Measurements from ENCODE around the gene MAP7. TPM values are rescaled to one million over a fixed set of nuclear protein-coding genes. Genes with fewer than 3 reads are reported as not detected.

The MAP7 gene
- total RNA-seq, 5 donors from 2014 or later (not counting 1 experiment from before 2014, with no cell fraction given): 0.33 to 0.73 (median 0.57) TPM

- peaks cover 3 to 7% of the 10 kb centered on the region in 2 donors for H3K27me3 Mint-ChIP-seq
- H3K4me3 Mint-ChIP-seq: no peak overlapping the region
- no peaks in the 10 kb centered on the region for H3K9me3 Mint-ChIP-seq
- CTCF ChIA-PET: no interaction called here
- Histone ChIP-seq H3K4me3 (ENCODE audit: control insufficient read depth in 1 of 2, extremely low read depth in 1 of 2, low read length in 1 of 2) (no peak overlapping the region), H3K27me3 (replicated peaks in 1 of 2; ENCODE audit: control insufficient read depth in 2 of 2, extremely low read depth in 1 of 2, insufficient read depth in 2 of 2, low read length in 1 of 2) (no peaks in the 10 kb centered on the region), H3K36me3 (ENCODE audit: control insufficient read depth in 2 of 2, extremely low read depth in 1 of 2, insufficient read depth in 1 of 2, low read length in 1 of 2) (no peaks in the 10 kb centered on the region), H3K4me1 (ENCODE audit: control insufficient read depth in 1 of 2, extremely low read depth in 1 of 2, insufficient read depth in 2 of 2, low read length in 2 of 2) (no peaks in the 10 kb centered on the region), H3K27ac (ENCODE audit: low read length) (no peak overlapping the region), H3K9me3 (no peaks in the 10 kb centered on the region)
- 62% methylated on average over 4 of the region's 7 CpGs for WGBS (ENCODE audit: insufficient coverage)
- POLR2A ChIA-PET: no interaction called here
- DNase-seq (no peak), ATAC-seq (replicated peaks in 1 of 4) (no peak)
- H3K4me1 Mint-ChIP-seq: no peaks in the 10 kb centered on the region
- no peak overlapping the region for H3K27ac Mint-ChIP-seq
- H3K36me3 Mint-ChIP-seq: no peaks in the 10 kb centered on the region
These were observed 123.4 kb downstream of the MAP7 start for GRCh38 chr6:136426627-136427377.

DNA sequence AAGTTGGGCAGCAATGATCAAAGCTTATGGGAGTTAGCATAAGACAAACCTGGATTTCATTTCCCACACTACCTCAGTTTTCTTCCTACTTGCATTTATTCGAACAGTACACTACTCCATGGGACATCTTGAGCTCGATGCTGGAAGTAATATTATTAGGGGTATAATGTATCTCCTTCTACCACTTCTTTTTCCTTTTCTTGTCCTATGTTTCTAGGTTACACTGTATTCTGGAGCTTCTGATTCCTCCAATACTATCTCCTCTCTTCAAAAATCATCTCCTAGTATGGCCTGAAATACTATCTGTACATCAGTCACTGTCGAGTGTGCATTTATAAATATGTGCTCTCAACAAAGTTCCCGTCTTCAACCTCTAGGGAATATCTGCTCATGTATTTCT, 124.4 kb downstream of the MAP7 start:
- H3K27ac ChIP-seq (ENCODE audit: low read length): no peak overlapping the region
- Mint-ChIP-seq H3K9me3 (no peaks in the 10 kb centered on the region), H3K4me1 (no peaks in the 10 kb centered on the region), H3K36me3 (no peaks in the 10 kb centered on the region), H3K4me3 (no peak overlapping the region), H3K27me3 (peaks cover 2 to 6% of the 10 kb centered on the region in 2 donors), H3K27ac (no peak overlapping the region)
- CTCF ChIA-PET: no interaction called here
- H3K36me3 ChIP-seq (ENCODE audit: control insufficient read depth in 2 of 2, extremely low read depth in 1 of 2, insufficient read depth in 1 of 2, low read length in 1 of 2): no peaks in the 10 kb centered on the region
- no peak overlapping the region for H3K4me3 ChIP-seq (ENCODE audit: control insufficient read depth in 1 of 2, extremely low read depth in 1 of 2, low read length in 1 of 2)
- WGBS (ENCODE audit: insufficient coverage): no CpG with 5 or more reads among the region's 4 CpGs
- H3K4me1 ChIP-seq (ENCODE audit: control insufficient read depth in 1 of 2, extremely low read depth in 1 of 2, insufficient read depth in 2 of 2, low read length in 2 of 2): no peaks in the 10 kb centered on the region
- DNase-seq: no peak
- H3K27me3 ChIP-seq (replicated peaks in 1 of 2; ENCODE audit: control insufficient read depth in 2 of 2, extremely low read depth in 1 of 2, insufficient read depth in 2 of 2, low read length in 1 of 2): no peaks in the 10 kb centered on the region
- no peaks in the 10 kb centered on the region for H3K9me3 ChIP-seq
- ATAC-seq (replicated peaks in 1 of 4): no peak
- POLR2A ChIA-PET: no interaction called here

DNA sequence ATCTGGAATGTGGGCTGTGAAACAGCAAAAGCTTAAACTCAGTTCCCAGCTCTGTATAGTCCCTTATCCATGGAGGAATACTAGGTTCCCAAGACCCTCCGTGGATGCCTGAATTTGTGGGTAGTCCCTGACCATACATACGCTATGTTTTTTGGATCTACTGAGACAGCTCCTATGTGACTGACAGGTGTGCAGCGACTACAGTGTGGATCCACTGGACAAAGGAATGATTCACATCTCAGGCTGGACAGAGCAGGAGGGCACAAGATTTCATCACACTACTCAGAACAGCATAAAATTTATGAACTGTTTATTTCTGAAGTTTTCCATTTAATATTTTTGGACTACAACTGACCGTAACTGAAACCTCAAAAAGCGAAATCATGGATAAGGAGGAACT, 125.3 kb downstream of the MAP7 start:
- no peak for ATAC-seq (replicated peaks in 1 of 4)
- Histone ChIP-seq H3K4me3 (ENCODE audit: control insufficient read depth in 1 of 2, extremely low read depth in 1 of 2, low read length in 1 of 2) (no peak overlapping the region), H3K4me1 (ENCODE audit: control insufficient read depth in 1 of 2, extremely low read depth in 1 of 2, insufficient read depth in 2 of 2, low read length in 2 of 2) (no peaks in the 10 kb centered on the region), H3K36me3 (ENCODE audit: control insufficient read depth in 2 of 2, extremely low read depth in 1 of 2, insufficient read depth in 1 of 2, low read length in 1 of 2) (no peaks in the 10 kb centered on the region), H3K27ac (ENCODE audit: low read length) (no peak overlapping the region), H3K9me3 (no peaks in the 10 kb centered on the region), H3K27me3 (replicated peaks in 1 of 2; ENCODE audit: control insufficient read depth in 2 of 2, extremely low read depth in 1 of 2, insufficient read depth in 2 of 2, low read length in 1 of 2) (no peaks in the 10 kb centered on the region)
- 98% methylated on average over 4 of the region's 5 CpGs for WGBS (ENCODE audit: insufficient coverage)
- Mint-ChIP-seq H3K27ac (no peak overlapping the region), H3K9me3 (no peaks in the 10 kb centered on the region), H3K36me3 (no peaks in the 10 kb centered on the region), H3K27me3 (peaks cover 0 to 4% of the 10 kb centered on the region in 2 donors), H3K4me1 (no peaks in the 10 kb centered on the region), H3K4me3 (no peak overlapping the region)
- CTCF ChIA-PET: no interaction called here
- POLR2A ChIA-PET: no interaction called here
- DNase-seq: no peak

- WGBS (ENCODE audit: insufficient coverage): 83% methylated on average over 2 of the region's 3 CpGs
- CTCF ChIA-PET: no interaction called here
- no peak overlapping the region for H3K27ac ChIP-seq (ENCODE audit: low read length)
- H3K4me1 ChIP-seq (ENCODE audit: control insufficient read depth in 1 of 2, extremely low read depth in 1 of 2, insufficient read depth in 2 of 2, low read length in 2 of 2): no peaks in the 10 kb centered on the region
- Mint-ChIP-seq H3K9me3 (no peaks in the 10 kb centered on the region), H3K4me1 (no peaks in the 10 kb centered on the region), H3K36me3 (no peaks in the 10 kb centered on the region), H3K27me3 (peaks cover 0 to 4% of the 10 kb centered on the region in 2 donors), H3K27ac (no peak overlapping the region), H3K4me3 (no peak overlapping the region)
- POLR2A ChIA-PET: no interaction called here
- H3K27me3 ChIP-seq (replicated peaks in 1 of 2; ENCODE audit: control insufficient read depth in 2 of 2, extremely low read depth in 1 of 2, insufficient read depth in 2 of 2, low read length in 1 of 2): no peaks in the 10 kb centered on the region
- no peak overlapping the region for H3K4me3 ChIP-seq (ENCODE audit: control insufficient read depth in 1 of 2, extremely low read depth in 1 of 2, low read length in 1 of 2)
- no peaks in the 10 kb centered on the region for H3K36me3 ChIP-seq (ENCODE audit: control insufficient read depth in 2 of 2, extremely low read depth in 1 of 2, insufficient read depth in 1 of 2, low read length in 1 of 2)
- H3K9me3 ChIP-seq: no peaks in the 10 kb centered on the region
- ATAC-seq (replicated peaks in 1 of 4) (no peak), DNase-seq (no peak)
These were observed 125.8 kb downstream of the MAP7 start for GRCh38 chr6:136424450-136424849.

DNA sequence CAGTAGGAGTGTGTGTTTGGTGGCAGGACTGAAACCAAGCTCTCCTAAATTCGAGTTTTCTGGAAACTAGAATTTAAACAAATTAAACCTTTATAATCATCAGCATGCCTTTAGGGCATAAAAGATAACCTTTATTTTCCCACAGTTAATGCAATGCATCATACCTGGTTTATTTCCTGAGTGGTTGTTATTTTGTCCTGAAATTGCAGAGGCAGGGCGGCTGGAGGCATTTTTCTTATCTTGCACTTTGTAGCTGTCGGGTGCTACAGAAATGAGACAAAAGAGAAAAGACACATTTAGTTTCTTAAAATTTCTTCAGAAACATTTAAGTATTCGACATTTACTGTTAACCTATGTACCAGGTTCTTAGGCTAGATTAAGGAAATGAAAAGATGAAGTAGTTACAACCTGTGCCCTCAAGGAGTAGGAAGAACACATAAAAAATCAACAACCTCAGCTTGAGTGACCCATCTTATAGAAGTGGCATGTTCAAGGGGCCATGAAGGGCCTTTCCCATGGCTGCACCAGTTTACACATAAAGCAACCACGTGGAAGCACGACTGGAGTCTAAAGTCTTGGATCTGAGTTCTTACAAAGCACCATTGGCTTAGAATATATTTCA, 128.6 kb downstream of the MAP7 start:
- H3K4me1 ChIP-seq (ENCODE audit: control insufficient read depth in 1 of 2, extremely low read depth in 1 of 2, insufficient read depth in 2 of 2, low read length in 2 of 2): no peaks in the 10 kb centered on the region
- no peak overlapping the region for H3K4me3 Mint-ChIP-seq
- H3K27ac ChIP-seq (ENCODE audit: low read length): no peak overlapping the region
- no peaks in the 10 kb centered on the region for H3K9me3 Mint-ChIP-seq
- H3K27me3 ChIP-seq (replicated peaks in 1 of 2; ENCODE audit: control insufficient read depth in 2 of 2, extremely low read depth in 1 of 2, insufficient read depth in 2 of 2, low read length in 1 of 2): no peaks in the 10 kb centered on the region
- H3K4me3 ChIP-seq (ENCODE audit: control insufficient read depth in 1 of 2, extremely low read depth in 1 of 2, low read length in 1 of 2): no peak overlapping the region
- no CpG with 5 or more reads among the region's 6 CpGs for WGBS (ENCODE audit: insufficient coverage)
- no peaks in the 10 kb centered on the region for H3K9me3 ChIP-seq
- no peaks in the 10 kb centered on the region for H3K36me3 Mint-ChIP-seq
- ChIA-PET POLR2A (no interaction called here), CTCF (no interaction called here)
- no peaks in the 10 kb centered on the region for H3K4me1 Mint-ChIP-seq
- ATAC-seq (replicated peaks in 1 of 4) (no peak), DNase-seq (no peak)
- no peak overlapping the region for H3K27ac Mint-ChIP-seq
- no peaks in the 10 kb centered on the region for H3K36me3 ChIP-seq (ENCODE audit: control insufficient read depth in 2 of 2, extremely low read depth in 1 of 2, insufficient read depth in 1 of 2, low read length in 1 of 2)
- peaks cover 0 to 2% of the 10 kb centered on the region in 2 donors for H3K27me3 Mint-ChIP-seq

GRCh38 chr6:136420853-136421252, 129.4 kb downstream of the MAP7 start:
- peaks cover 0 to under 1% of the 10 kb centered on the region in 2 donors for H3K27me3 Mint-ChIP-seq
- Histone ChIP-seq H3K36me3 (ENCODE audit: control insufficient read depth in 2 of 2, extremely low read depth in 1 of 2, insufficient read depth in 1 of 2, low read length in 1 of 2) (no peaks in the 10 kb centered on the region), H3K4me1 (ENCODE audit: control insufficient read depth in 1 of 2, extremely low read depth in 1 of 2, insufficient read depth in 2 of 2, low read length in 2 of 2) (no peaks in the 10 kb centered on the region), H3K27ac (ENCODE audit: low read length) (no peak overlapping the region), H3K9me3 (no peaks in the 10 kb centered on the region), H3K27me3 (replicated peaks in 1 of 2; ENCODE audit: control insufficient read depth in 2 of 2, extremely low read depth in 1 of 2, insufficient read depth in 2 of 2, low read length in 1 of 2) (no peaks in the 10 kb centered on the region), H3K4me3 (ENCODE audit: control insufficient read depth in 1 of 2, extremely low read depth in 1 of 2, low read length in 1 of 2) (no peak overlapping the region)
- ATAC-seq (replicated peaks in 1 of 4) (no peak), DNase-seq (no peak)
- WGBS (ENCODE audit: insufficient coverage): no CpG with 5 or more reads among the region's 3 CpGs
- H3K4me1 Mint-ChIP-seq: no peaks in the 10 kb centered on the region
- H3K9me3 Mint-ChIP-seq: no peaks in the 10 kb centered on the region
- ChIA-PET CTCF (no interaction called here), POLR2A (no interaction called here)
- H3K36me3 Mint-ChIP-seq: no peaks in the 10 kb centered on the region
- H3K27ac Mint-ChIP-seq: no peak overlapping the region
- no peak overlapping the region for H3K4me3 Mint-ChIP-seq

Data from T-cell (primary cell).